Erythroblast (primary cell): ENCODE data around the gene UCHL5.

Experiments
- DNase-seq, 2 experiments: peaks; one replicate each; lab custom pipeline; 2025; lab: John Stamatoyannopoulos, UW
- GATA1 ChIP-seq: IDR thresholded peaks from 2 replicates; pipeline ENCODE4 v1.6.1; 2011; ENCODE audit warnings: low read depth, mild to moderate bottlenecking, control low read depth, low read length, moderate library complexity
- POLR2A ChIP-seq: IDR thresholded peaks from 2 replicates; pipeline ENCODE4 v1.6.1; 2011; ENCODE audit warnings: mild to moderate bottlenecking, low read length

UCHL5 gene

GRCh38 chr1:193059282-193060114, at the start of gene UCHL5, which contains the start of gene RO60:
TSS of gene UCHL5 (minus strand) at chr1:193059360. CDS start at chr1:193059260, 100 bp downstream.
TSS of gene RO60 (plus strand) at chr1:193059612. CDS start at chr1:193069055, 9,443 bp downstream.
- DNase-seq: peak; percentile 98
- peak; percentile 98 for TF ChIP-seq POLR2A
- TF ChIP-seq GATA1: no peak

GRCh38 chr1:193108471-193108870, 49.3 kb upstream of the UCHL5 start:
- no peak for TF ChIP-seq GATA1
- no peak for TF ChIP-seq POLR2A
- no peak for DNase-seq

- TF ChIP-seq GATA1 (no peak), POLR2A (no peak)
- DNase-seq: peak in 1 of 2 experiments; percentile 30
Observed at GRCh38 chr1:193105821-193106177, 46.6 kb upstream of the UCHL5 start.

GRCh38 chr1:193104907-193105820, 46.0 kb upstream of the UCHL5 start, which contains the start of gene GLRX2:
TSS of gene GLRX2 (minus strand) at chr1:193105414. CDS start at chr1:193105382, 32 bp downstream.
- peak; percentile 86 to 88 for DNase-seq
- TF ChIP-seq POLR2A (peak; percentile 78), GATA1 (no peak)

- peak; percentile 60 to 72 for DNase-seq
- TF ChIP-seq POLR2A (no peak), GATA1 (no peak)
Observed at GRCh38 chr1:193104502-193104906, 45.3 kb upstream of the UCHL5 start.

GRCh38 chr1:193103759-193104501, 44.8 kb upstream of the UCHL5 start:
- peak in 1 of 2 experiments; percentile 45 for DNase-seq

GRCh38 chr1:193102662-193103061, 43.5 kb upstream of the UCHL5 start:
- peak in 1 of 2 experiments; percentile 11 for DNase-seq
- TF ChIP-seq POLR2A (no peak), GATA1 (no peak)

More at GRCh38 chr1:193103759-193104501, 44.8 kb upstream of the UCHL5 start:
- TF ChIP-seq POLR2A (no peak), GATA1 (no peak)

GRCh38 chr1:193094112-193094511, 35.0 kb upstream of the UCHL5 start:
- TF ChIP-seq POLR2A (no peak), GATA1 (no peak)
- DNase-seq: no peak

- TF ChIP-seq GATA1: no peak
- no peak for TF ChIP-seq POLR2A
- no peak for DNase-seq
Observed at GRCh38 chr1:193090865-193091264, 31.7 kb upstream of the UCHL5 start.

GRCh38 chr1:193087893-193088292, 28.7 kb upstream of the UCHL5 start:
- DNase-seq: no peak
- TF ChIP-seq POLR2A: no peak
- no peak for TF ChIP-seq GATA1

- DNase-seq: no peak
- TF ChIP-seq POLR2A (no peak), GATA1 (no peak)
Observed at GRCh38 chr1:193086342-193086741, 27.2 kb upstream of the UCHL5 start.

GRCh38 chr1:193085263-193085662, 26.1 kb upstream of the UCHL5 start:
- DNase-seq: no peak
- TF ChIP-seq POLR2A: no peak
- no peak for TF ChIP-seq GATA1
